NCI-H524 (cell line): ENCODE results near the gene TARM1.
"Not testable (repeated sequence)": the region's sequence is repeated elsewhere in the genome, so short reads cannot be mapped to it uniquely, and the experiment has no call there.

Experiments used
- DNase-seq, 2 experiments: peaks; one replicate each; lab custom pipeline; 2025; lab: John Stamatoyannopoulos, UW

The TARM1 gene

GRCh38 chr19:54099903-54100255 is 18.7 kb upstream of the TARM1 start:
- DNase-seq = not testable (repeated sequence)

GRCh38 chr19:54099190-54099902 is 18.2 kb upstream of the TARM1 start:
- no peak for DNase-seq

DNA sequence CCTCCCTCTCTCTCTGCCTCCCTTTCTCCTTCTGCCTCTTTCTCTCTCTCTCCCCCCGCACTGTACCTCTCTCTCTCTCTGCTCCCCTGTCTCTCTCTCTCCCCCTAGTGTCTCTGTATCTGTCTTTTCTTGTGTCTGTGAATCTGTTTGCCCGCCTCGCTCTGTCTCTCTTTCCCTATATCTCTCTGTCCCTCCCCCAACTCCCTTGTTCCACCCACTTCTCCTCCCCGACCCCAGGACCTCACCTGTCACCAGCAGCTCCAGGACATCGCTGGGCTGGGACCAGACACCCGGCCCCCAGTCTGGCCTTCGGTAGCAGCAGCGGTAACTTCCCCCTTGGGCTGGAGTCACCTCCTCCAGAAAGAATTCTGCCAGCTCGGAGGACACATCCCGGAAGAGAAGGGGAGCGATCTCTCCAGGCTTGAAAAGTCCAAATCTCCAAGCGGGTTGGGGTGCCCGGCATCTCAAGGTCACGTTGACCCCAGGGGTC is 15.5 kb upstream of the TARM1 start:
- DNase-seq = peak in 1 of 2 experiments; percentile 20

GRCh38 chr19:54095859-54096616 is 14.9 kb upstream of the TARM1 start:
- peak in 1 of 2 experiments; percentile 45 for DNase-seq

GRCh38 chr19:54095136-54095858 is 14.1 kb upstream of the TARM1 start:
- DNase-seq = no peak

- no peak for DNase-seq
Observed at GRCh38 chr19:54094426-54095000, 13.3 kb upstream of the TARM1 start.

GRCh38 chr19:54084410-54084809 is 3.2 kb upstream of the TARM1 start:
- DNase-seq = no peak

- no peak for DNase-seq
Observed at GRCh38 chr19:54077334-54077733, 3.8 kb downstream of the TARM1 start.

DNA sequence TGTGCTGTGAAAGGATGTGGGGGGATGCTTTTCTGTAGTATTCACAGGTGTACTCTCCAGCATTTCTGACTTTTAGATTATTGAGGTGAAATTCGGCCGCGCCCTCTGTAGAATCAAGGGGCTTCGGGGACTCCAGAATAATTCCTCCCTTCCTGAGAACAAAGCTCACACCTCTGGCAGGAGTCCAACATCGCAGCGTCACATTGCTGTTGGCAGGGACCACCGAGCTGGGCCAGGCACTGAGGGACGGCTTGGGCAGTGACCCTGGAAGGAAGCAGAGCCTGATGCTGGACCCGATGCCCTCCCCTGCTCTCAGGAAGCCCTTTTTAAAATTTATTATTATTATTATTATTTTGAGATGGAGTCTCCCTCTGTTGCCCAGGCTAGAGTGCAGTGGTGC is 6.3 kb downstream of the TARM1 start:
- DNase-seq = no peak

DNA sequence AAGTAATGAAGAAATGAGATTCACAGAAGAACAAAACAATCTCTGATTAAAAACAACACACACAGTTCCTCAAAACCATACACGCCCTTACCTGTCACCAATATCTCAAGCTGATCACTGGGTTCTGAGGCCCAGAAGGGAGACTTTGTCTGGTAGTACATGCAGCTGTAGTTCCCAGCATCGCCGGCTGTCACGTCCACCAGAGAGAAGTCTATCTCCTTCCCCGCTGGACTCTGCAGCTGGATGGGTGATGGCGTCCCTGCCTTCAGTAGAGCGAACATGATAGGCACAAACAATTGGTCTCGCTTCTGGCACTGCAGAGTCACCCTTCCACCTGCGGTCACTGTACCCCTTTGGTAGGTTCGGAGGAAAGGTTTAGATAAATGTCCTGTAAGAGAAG is 7.3 kb downstream of the TARM1 start:
- DNase-seq = no peak

GRCh38 chr19:54069470-54069869 is 11.7 kb downstream of the TARM1 start:
- DNase-seq = no peak

- no peak for DNase-seq
Observed at GRCh38 chr19:54063350-54064116, 17.6 kb downstream of the TARM1 start, which contains the start of gene VSTM1. TSS of gene VSTM1 (minus strand) at chr19:54063897. CDS start at chr19:54063777, 120 bp downstream.

DNA sequence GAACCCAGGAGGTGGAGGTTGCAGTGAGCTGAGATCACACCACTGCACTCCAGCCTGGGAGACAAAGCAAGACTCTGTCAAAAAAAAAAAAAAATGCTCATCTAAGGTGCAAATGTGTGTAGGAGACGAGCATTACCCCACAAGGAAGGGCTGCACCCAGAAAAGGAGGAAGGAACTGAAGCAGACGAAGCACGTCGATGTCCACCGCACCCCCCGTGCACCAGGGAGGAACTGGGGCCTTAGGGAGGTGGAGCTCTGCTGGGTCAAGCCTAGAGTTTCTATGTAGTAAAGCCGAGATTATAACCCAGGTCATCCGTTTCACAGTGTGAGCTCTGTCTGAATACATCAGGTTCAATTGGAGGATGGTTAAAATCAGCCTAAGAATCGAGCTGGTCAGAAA is 18.5 kb downstream of the TARM1 start:
- no peak for DNase-seq

GRCh38 chr19:54047616-54048015 is 33.5 kb downstream of the TARM1 start:
- DNase-seq = no peak

- DNase-seq = no peak
Observed at GRCh38 chr19:54045771-54046170, 35.4 kb downstream of the TARM1 start.

DNA sequence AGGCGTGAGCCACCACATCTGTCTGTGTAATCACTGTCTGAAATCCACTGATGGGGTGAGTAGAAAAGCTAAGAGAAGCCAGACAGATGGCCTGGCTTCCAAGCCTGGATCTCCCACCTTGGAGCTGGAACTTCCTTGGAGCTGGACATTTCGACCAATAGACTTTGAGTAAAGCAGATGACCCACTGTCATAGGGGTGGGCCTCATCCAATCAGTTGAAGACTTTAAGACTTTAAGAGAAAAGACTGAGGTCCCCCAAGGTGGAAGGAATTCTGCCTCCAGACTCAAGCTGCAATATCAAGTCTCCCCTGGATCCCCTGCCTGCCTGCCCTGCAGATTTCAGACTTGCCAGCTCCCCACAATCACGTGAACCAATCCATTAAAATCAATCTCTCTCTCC is 38.2 kb downstream of the TARM1 start:
- DNase-seq = no peak

DNA sequence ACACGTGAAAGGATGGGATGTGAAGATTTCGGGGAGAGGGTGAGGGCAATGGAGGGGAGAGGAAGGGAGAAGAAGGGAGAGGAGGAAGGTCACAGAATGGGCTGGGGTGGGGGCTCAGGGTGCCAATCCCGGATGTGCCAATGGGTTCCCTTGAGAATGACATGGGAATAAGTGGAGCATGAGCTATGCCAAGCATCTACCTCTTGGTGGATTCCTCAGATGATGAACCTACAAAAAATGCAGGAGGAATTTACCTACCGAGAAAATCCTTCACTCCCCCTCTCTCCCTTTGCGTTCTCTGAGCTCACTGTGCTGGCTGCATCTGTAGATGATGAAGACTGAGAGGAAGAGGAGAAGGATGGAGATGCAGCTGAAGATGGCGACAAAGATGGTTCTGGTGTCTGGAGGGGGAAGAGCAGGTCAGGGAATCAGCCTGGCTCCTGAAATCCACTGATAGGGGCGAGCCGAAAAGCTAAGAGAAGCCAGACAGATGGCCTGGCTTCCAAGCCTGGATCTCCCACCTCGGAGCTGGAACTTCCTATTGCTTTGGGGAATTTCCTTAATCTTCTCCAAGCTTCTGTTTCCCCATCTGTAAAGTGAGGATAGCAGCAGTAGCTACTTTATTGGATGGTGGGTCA is 39.1 kb downstream of the TARM1 start:
- DNase-seq = no peak

DNA sequence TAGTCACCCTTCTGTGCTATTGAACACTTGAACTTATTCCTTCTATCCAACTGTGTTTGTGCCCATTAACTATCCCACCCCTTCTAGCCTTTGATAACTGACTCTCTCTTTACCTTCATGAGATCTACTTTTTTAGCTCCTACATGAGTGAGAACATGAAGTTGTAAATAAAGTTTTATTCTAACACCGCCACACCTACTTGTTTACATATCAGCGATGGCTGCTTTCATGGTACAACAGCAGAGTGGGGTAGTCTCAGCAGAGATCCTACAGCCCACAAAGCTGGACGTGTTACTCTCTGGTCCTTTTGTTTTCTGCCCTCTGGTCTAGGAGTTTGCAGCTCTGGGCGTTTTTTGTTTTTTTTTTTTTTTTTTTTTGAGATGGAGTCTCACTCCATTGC is 41.2 kb downstream of the TARM1 start:
- no peak for DNase-seq

DNA sequence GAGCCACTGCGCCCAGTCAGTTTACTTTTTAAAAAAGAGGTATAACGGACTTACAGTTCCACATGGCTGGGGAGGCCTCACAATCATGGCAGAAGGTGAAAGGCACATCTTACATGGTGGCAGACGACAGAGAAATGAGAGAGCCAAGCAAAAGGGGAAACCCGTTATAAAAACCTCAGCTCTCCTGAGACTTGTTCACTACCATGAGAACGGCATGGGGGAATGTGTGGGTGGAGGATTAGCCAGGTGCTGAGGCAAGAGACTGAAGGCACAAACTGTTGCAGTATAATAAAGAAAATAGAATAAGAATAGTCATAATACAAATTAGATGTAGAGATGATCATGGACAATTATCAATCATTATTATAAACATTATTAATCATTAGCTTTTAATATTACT is 44.6 kb downstream of the TARM1 start:
- DNase-seq = not testable (repeated sequence)

- no peak for DNase-seq
Observed at GRCh38 chr19:54035215-54036178, 45.7 kb downstream of the TARM1 start.
